Measurements from ENCODE around the gene CERS6.

GRCh38 chr2:168702579-168702978, 246.5 kb downstream of the CERS6 start:
- TF ChIP-seq CTCF (conservative IDR thresholded peaks at IDR 0.05) = no peak
- no peak for TF ChIP-seq ZFX (IDR thresholded peaks at IDR 0.05)
